Activated T-cell treated with anti-CD3 and anti-CD28 coated beads, Interleukin-2, amount 50 U/mL, for 1 hour (primary cell): Measurements from ENCODE around the gene SLC25A2.

Experiments
- DNase-seq: peaks from one replicate; pipeline ENCODE4 v3.0.0-alpha.2; 2020

SLC25A2 gene

GRCh38 chr5:141306630-141307029 lies 2.8 kb upstream of the SLC25A2 start:
- DNase-seq = no peak

GRCh38 chr5:141298376-141298775 lies 5.5 kb downstream of the SLC25A2 start:
- DNase-seq = no peak

GRCh38 chr5:141272906-141273305 lies 30.9 kb downstream of the SLC25A2 start:
- no peak for DNase-seq

GRCh38 chr5:141269195-141269594 lies 34.7 kb downstream of the SLC25A2 start:
- DNase-seq = no peak

- no peak for DNase-seq
Observed at GRCh38 chr5:141261238-141261546, 42.7 kb downstream of the SLC25A2 start.

- DNase-seq = no peak
Observed at GRCh38 chr5:141260458-141261237, 43.2 kb downstream of the SLC25A2 start.

- no peak for DNase-seq
Observed at GRCh38 chr5:141258948-141259347, 44.9 kb downstream of the SLC25A2 start.

GRCh38 chr5:141258464-141258863 lies 45.4 kb downstream of the SLC25A2 start:
- no peak for DNase-seq
